NCI-H1105 treated with DMSO at 0.1 percent for 48 hours (cell line): ENCODE data around the gene GALNS.

Source experiments
- DNase-seq: peaks from one replicate; lab custom pipeline; 2025; lab: John Stamatoyannopoulos, UW

Gene GALNS

GRCh38 chr16:88817785-88818574 lies 38.8 kb downstream of the GALNS start:
- DNase-seq, result no peak

GRCh38 chr16:88816736-88817535 lies 39.8 kb downstream of the GALNS start:
- no peak for DNase-seq

- DNase-seq, result peak; percentile 42
These were observed 40.7 kb downstream of the GALNS start for GRCh38 chr16:88815901-88816589.

GRCh38 chr16:88815227-88815626 lies 41.5 kb downstream of the GALNS start:
- no peak for DNase-seq

GRCh38 chr16:88814144-88814502 lies 42.6 kb downstream of the GALNS start:
- no peak for DNase-seq

GRCh38 chr16:88813269-88814143 lies 43.2 kb downstream of the GALNS start:
- DNase-seq, result no peak

- DNase-seq, result no peak
These were observed 44.1 kb downstream of the GALNS start for GRCh38 chr16:88812513-88813268.

GRCh38 chr16:88811769-88812512 lies 44.8 kb downstream of the GALNS start, which contains the start of gene APRT:
Gene APRT, minus strand, starts transcription at chr16:88811928. Its CDS starts 29 bp downstream, at chr16:88811899.
- DNase-seq, result peak; percentile 70

- DNase-seq, result peak; percentile 62
These were observed 45.6 kb downstream of the GALNS start for GRCh38 chr16:88810912-88811768.

- no peak for DNase-seq
These were observed 46.4 kb downstream of the GALNS start for GRCh38 chr16:88810166-88810911.

GRCh38 chr16:88809676-88810165 lies 47.0 kb downstream of the GALNS start:
- no peak for DNase-seq

- no peak for DNase-seq
These were observed 47.6 kb downstream of the GALNS start for GRCh38 chr16:88809068-88809675.

GRCh38 chr16:88807626-88808453 lies 48.9 kb downstream of the GALNS start:
- DNase-seq, result no peak

GRCh38 chr16:88807142-88807625 lies 49.6 kb downstream of the GALNS start:
- DNase-seq, result no peak

GRCh38 chr16:88806491-88807111 lies 50.1 kb downstream of the GALNS start:
- no peak for DNase-seq

GRCh38 chr16:88805887-88806393 lies 50.8 kb downstream of the GALNS start:
- no peak for DNase-seq
